Keratinocyte (primary cell): ENCODE results near the gene TAGLN2. TPM values are rescaled to one million over a fixed set of nuclear protein-coding genes. Genes with fewer than 3 reads are reported as not detected.

Source experiments
- DNase-seq: peaks from one replicate; pipeline ENCODE4 v3.0.0-alpha.2; 2011; ENCODE audit warnings: low read depth, missing footprints, low spot score
- FAIRE-seq: peaks from 2 replicates; lab custom pipeline; 2011; peaks lifted over from hg19 to GRCh38; lab: Jason Lieb, UNC
- H2AFZ ChIP-seq: 2 replicates; pipeline ENCODE4 v1.6.0; 2012; ENCODE audit warnings: low read length, control low read depth, inconsistent platforms; ENCODE audit not compliant: control insufficient read depth
- H3K27ac ChIP-seq: 2 replicates; pipeline ENCODE4 v1.5.1; 2011; ENCODE audit warnings: low read length; ENCODE audit not compliant: control insufficient read depth, insufficient read depth
- H3K27me3 ChIP-seq: 3 replicates; pipeline ENCODE4 v1.6.0; 2011; ENCODE audit warnings: low read length; ENCODE audit not compliant: control insufficient read depth, insufficient read depth; ENCODE audit errors: extremely low read depth
- H3K36me3 ChIP-seq, 2 experiments: 2 replicates in 1 of 2; 3 replicates in 1 of 2; pipeline ENCODE4 v1.5.1; 2011; ENCODE audit warnings: low read length in 2 of 2, mild to moderate bottlenecking in 1 of 2; ENCODE audit not compliant: control insufficient read depth in 2 of 2, insufficient read depth in 2 of 2; ENCODE audit errors: extremely low read depth in 1 of 2
- H3K4me1 ChIP-seq: 3 replicates; pipeline ENCODE4 v1.5.1; 2011; ENCODE audit warnings: low read length; ENCODE audit not compliant: control insufficient read depth, insufficient read depth; ENCODE audit errors: extremely low read depth
- H3K4me2 ChIP-seq: 3 replicates; pipeline ENCODE4 v1.6.0; 2011; ENCODE audit warnings: low read depth, low read length; ENCODE audit not compliant: control insufficient read depth, insufficient read depth; ENCODE audit errors: extremely low read depth
- H3K4me3 ChIP-seq, 3 experiments: fragments of 200-600 bp in 1 of 3; sonication (generic) in 1 of 3; 2 replicates in 2 of 3; 3 replicates in 1 of 3; pipeline ENCODE4 v1.5.1; 2011 to 2016; ENCODE audit warnings: low read length in 3 of 3, mild to moderate bottlenecking in 3 of 3, control low read depth in 2 of 3, inconsistent platforms in 1 of 3, low read depth in 1 of 3, mixed read lengths in 1 of 3, mixed run types in 1 of 3, moderate library complexity in 1 of 3; ENCODE audit not compliant: control insufficient read depth in 2 of 3, insufficient read depth in 2 of 3; ENCODE audit errors: extremely low read depth in 1 of 3
- H3K79me2 ChIP-seq: 2 replicates; pipeline ENCODE4 v1.6.0; 2012; ENCODE audit warnings: low read length; ENCODE audit not compliant: control insufficient read depth, insufficient read depth
- H3K9ac ChIP-seq: 3 replicates; pipeline ENCODE4 v1.6.0; 2011; ENCODE audit warnings: low read length; ENCODE audit not compliant: control insufficient read depth, insufficient read depth; ENCODE audit errors: extremely low read depth
- H3K9me1 ChIP-seq: 3 replicates; pipeline ENCODE4 v1.6.0; 2011; ENCODE audit warnings: low read length; ENCODE audit not compliant: control insufficient read depth, insufficient read depth; ENCODE audit errors: extremely low read depth
- H3K9me3 ChIP-seq: 2 replicates; pipeline ENCODE4 v1.5.1; 2012; ENCODE audit warnings: low read depth, low read length; ENCODE audit not compliant: control insufficient read depth
- H4K20me1 ChIP-seq: 3 replicates; pipeline ENCODE4 v1.6.0; 2011; ENCODE audit warnings: low read length; ENCODE audit not compliant: control insufficient read depth, insufficient read depth; ENCODE audit errors: extremely low read depth
- CTCF ChIP-seq, 3 experiments: IDR thresholded peaks in 1 of 3; conservative IDR thresholded peaks in 1 of 3; optimal IDR thresholded peaks in 1 of 3; 2 replicates in 2 of 3; 3 replicates in 1 of 3; pipeline versions ENCODE3 to v1.5.1; 2011; ENCODE audit warnings: low read length in 3 of 3, mild to moderate bottlenecking in 3 of 3, moderate library complexity in 2 of 3, control low read depth in 1 of 3, inconsistent platforms in 1 of 3; ENCODE audit not compliant: insufficient read depth in 2 of 3; ENCODE audit errors: extremely low read depth in 1 of 3
- EZH2 ChIP-seq: IDR thresholded peaks from one replicate; pipeline ENCODE4 v1.6.1; 2012; ENCODE audit warnings: inconsistent platforms, mild to moderate bottlenecking, low read length, moderate library complexity
- dilution Hi-C: fragments of 300-500 bp; cut with MboI; formaldehyde crosslinking; loops from one replicate; pipeline ENCODE4 v1.7.0; 2020; ENCODE audit warnings: low sequenced_read_pairs; ENCODE audit not compliant: extremely low pct_ligation_motif_present
- polyA plus RNA-seq, 5 experiments: library from polyadenylated mRNA; depleted of rRNA in 3 of 5; stranded (reverse) in 3 of 5; stranded (forward) in 1 of 5; unstranded in 1 of 5; fragments of >200 nt; gene quantifications; 1 replicate in 1 of 5; 2 replicates in 3 of 5; 3 replicates in 1 of 5; pipeline versions ENCODE4 v1.2.1 to v1.2.3, GENCODE V29; 2011 to 2012; ENCODE audit warnings: missing spikeins in 2 of 5, low read depth in 1 of 5, low replicate concordance in 1 of 5

Gene TAGLN2
- polyA plus RNA-seq, 1 donor (not counting 4 experiments of a cell fraction or from before 2014, with no cell fraction given), result 709 TPM

DNA sequence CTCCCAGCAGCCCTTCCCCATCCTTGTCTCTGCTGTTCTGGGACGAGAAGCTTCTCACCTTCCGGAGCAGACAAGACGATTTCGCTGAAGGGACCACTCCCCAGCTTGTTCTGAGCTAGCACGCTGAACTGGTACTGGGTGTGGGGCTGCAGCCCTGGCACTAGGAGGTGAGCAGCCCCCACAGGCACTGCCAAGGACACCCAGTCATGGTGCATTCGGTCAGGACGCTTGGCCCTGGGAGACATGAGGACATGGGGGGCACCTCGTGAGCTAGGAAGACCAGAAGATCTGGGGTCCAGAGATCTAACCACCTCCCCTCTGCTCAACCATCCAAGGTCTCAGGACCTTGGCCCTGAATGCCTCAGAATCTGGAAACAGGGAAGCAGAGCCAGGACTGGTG, 5.3 kb upstream of the TAGLN2 start:
- H3K79me2 ChIP-seq, result no peaks in the 10 kb centered on the region
- peaks cover 14 to 17% of the 10 kb centered on the region in 2 experiments for H3K36me3 ChIP-seq
- H3K27ac ChIP-seq, result no peak overlapping the region
- no peak overlapping the region for H3K4me3 ChIP-seq
- no peak for TF ChIP-seq CTCF (optimal IDR thresholded peaks at IDR 0.05 in 1 of 3, IDR thresholded peaks at IDR 0.05 in 1 of 3, conservative IDR thresholded peaks at IDR 0.05 in 1 of 3; ENCODE audit: extremely low read depth in 1 of 3, insufficient read depth in 2 of 3, low read length in 3 of 3)
- TF ChIP-seq EZH2, result no peak
- no peak overlapping the region for H3K9ac ChIP-seq
- dilution Hi-C loops, result no loop called here
- H3K4me2 ChIP-seq, result no peak overlapping the region
- H3K9me1 ChIP-seq, result no peaks in the 10 kb centered on the region
- peaks cover 37% of the 10 kb centered on the region for H3K4me1 ChIP-seq
- no peak overlapping the region for H2AFZ ChIP-seq
- no peaks in the 10 kb centered on the region for H3K9me3 ChIP-seq
- FAIRE-seq (no peak), DNase-seq (no peak)
- H3K27me3 ChIP-seq, result no peaks in the 10 kb centered on the region
- H4K20me1 ChIP-seq, result no peaks in the 10 kb centered on the region

DNA sequence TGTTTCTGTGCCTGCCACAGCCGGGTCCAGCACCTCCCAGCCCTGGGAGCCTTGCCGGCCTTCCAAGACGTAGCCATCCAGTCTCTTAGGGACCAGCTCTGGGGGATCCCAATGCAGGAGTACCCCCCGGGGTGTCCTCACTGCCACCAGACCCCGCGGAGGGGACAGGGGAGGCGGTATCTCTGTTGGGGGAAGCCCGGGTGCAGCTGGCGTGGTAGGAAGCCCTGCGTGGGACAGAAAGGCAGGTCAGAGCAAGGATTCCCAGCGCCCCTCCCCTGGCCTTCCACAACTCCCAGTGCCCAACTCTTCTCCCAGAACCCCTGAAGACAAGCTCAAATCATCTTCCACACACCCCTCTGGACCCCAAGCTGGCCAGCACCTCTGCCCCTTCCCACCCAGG, 4.9 kb upstream of the TAGLN2 start:
- Histone ChIP-seq H3K4me3 (no peak overlapping the region), H4K20me1 (no peaks in the 10 kb centered on the region), H3K9me3 (no peaks in the 10 kb centered on the region), H3K9me1 (no peaks in the 10 kb centered on the region), H3K9ac (no peak overlapping the region), H3K27ac (no peak overlapping the region), H3K4me1 (peaks cover 40% of the 10 kb centered on the region), H3K4me2 (no peak overlapping the region), H3K79me2 (no peaks in the 10 kb centered on the region), H3K27me3 (no peaks in the 10 kb centered on the region), H2AFZ (no peak overlapping the region), H3K36me3 (peaks cover 14 to 15% of the 10 kb centered on the region in 2 experiments)
- FAIRE-seq, result no peak
- TF ChIP-seq EZH2 (no peak), CTCF (optimal IDR thresholded peaks at IDR 0.05 in 1 of 3, IDR thresholded peaks at IDR 0.05 in 1 of 3, conservative IDR thresholded peaks at IDR 0.05 in 1 of 3; ENCODE audit: extremely low read depth in 1 of 3, insufficient read depth in 2 of 3, low read length in 3 of 3) (no peak)
- dilution Hi-C loops, result no loop called here
- no peak for DNase-seq
